Spleen (tissue), 11 donors: Measurements from ENCODE around the gene ARNT2. TPM values are rescaled to one million over a fixed set of nuclear protein-coding genes. Genes with fewer than 3 reads are reported as not detected.
A peak's percentile ranks its signal among the peaks of the same experiment; 100 is the strongest.

Experiments
- DNase-seq: peaks from one replicate; pipeline ENCODE4 v3.0.0-alpha.2; 2020
- H3K27ac ChIP-seq, 8 donors: fragments of 200-600 bp; sonication (generic) in 7 of 8; 1 replicate in 4 of 8; 2 replicates in 4 of 8; pipeline versions ENCODE4 v1.5.0 to v1.8.0; 2016 to 2021; ENCODE audit warnings: inconsistent platforms in 4 of 8, mild to moderate bottlenecking in 4 of 8, moderate library complexity in 1 of 8
- H3K27me3 ChIP-seq, 7 donors: fragments of 200-600 bp; sonication (generic) in 6 of 7; replicated peaks in 1 of 7; 1 replicate in 4 of 7; 2 replicates in 3 of 7; pipeline versions ENCODE4 v1.5.0 to v1.8.0; 2016 to 2021; ENCODE audit warnings: inconsistent platforms in 3 of 7, mild to moderate bottlenecking in 1 of 7
- H3K36me3 ChIP-seq, 6 donors: fragments of 200-600 bp; sonication (generic) in 5 of 6; 1 replicate in 4 of 6; 2 replicates in 2 of 6; pipeline versions ENCODE4 v1.5.0 to v1.8.0; 2016 to 2021; ENCODE audit warnings: inconsistent platforms in 2 of 6
- H3K4me1 ChIP-seq, 6 donors: fragments of 200-600 bp; sonication (generic) in 5 of 6; 1 replicate in 3 of 6; 2 replicates in 3 of 6; pipeline versions ENCODE4 v1.5.0 to v1.8.0; 2016 to 2021; ENCODE audit warnings: inconsistent platforms in 3 of 6
- H3K4me3 ChIP-seq, 8 donors: fragments of 200-600 bp; sonication (generic) in 7 of 8; 1 replicate in 4 of 8; 2 replicates in 4 of 8; pipeline versions ENCODE4 v1.5.0 to v1.8.0; 2016 to 2021; ENCODE audit warnings: inconsistent platforms in 4 of 8, mild to moderate bottlenecking in 4 of 8, moderate library complexity in 2 of 8
- H3K9me3 ChIP-seq, 8 donors: fragments of 200-600 bp; sonication (generic) in 7 of 8; 1 replicate in 4 of 8; 2 replicates in 4 of 8; pipeline versions ENCODE4 v1.5.0 to v1.8.0; 2016 to 2021; ENCODE audit warnings: inconsistent platforms in 4 of 8
- POLR2A ChIP-seq, 3 donors: fragments of 450-650 bp; IDR thresholded peaks; one replicate each; pipeline ENCODE4 v1.5.1; 2017; ENCODE audit warnings: antibody characterized with exemption in 3 of 3, mild to moderate bottlenecking in 1 of 3
- POLR2AphosphoS5 ChIP-seq, 3 donors: sonication (generic); formaldehyde crosslinking; IDR thresholded peaks; one replicate each; pipeline ENCODE4 v1.5.1; 2017; ENCODE audit warnings: antibody characterized with exemption in 3 of 3
- WGBS, 5 donors: extraction: QIAGEN DNeasy Blood & Tissue Kit in 3 of 5; methylation state at CpG; one replicate each; pipeline versions ENCODE4 v1.1.5 to v1.1.7; 2013 to 2018; 5-methylcytosine and 5-hydroxymethylcytosine counted together
- intact Hi-C: fragments of 100-400 bp; cut with DNase I; formaldehyde crosslinking; loops from one replicate; pipeline ENCODE4 v1.15.0; 2023; ENCODE audit warnings: low total_unique reads
- polyA plus RNA-seq, 3 donors: library from polyadenylated mRNA; stranded (reverse); fragments of 200-250 nt; gene quantifications; one replicate each; pipeline ENCODE4 v1.2.1, GENCODE V29; 2013
- total RNA-seq, 7 donors: library from RNA; depleted of rRNA in 3 of 7; stranded (reverse); fragments of >200 nt in 3 of 7; fragmentation: NEBNext Ultra II Directional in 4 of 7; extraction: Animal tissue kit (Norgen Biotek cat#: 25700) in 4 of 7; gene quantifications; one replicate each; pipeline versions ENCODE4 v1.1.0 to v1.2.1, GENCODE V29; 2016 to 2021
- TF ChIP-seq, protein P1 (sequence below), 11 experiments: fragments of 200-600 bp in 7 of 11; fragments of 450-650 bp in 4 of 11; sonication (generic) in 4 of 11; IDR thresholded peaks in 8 of 11; conservative IDR thresholded peaks in 3 of 11; 1 replicate in 7 of 11; 2 replicates in 4 of 11; pipeline versions ENCODE4 v1.4.0 to v1.8.0; 2016 to 2021; ENCODE audit warnings: antibody characterized with exemption in 11 of 11, inconsistent platforms in 4 of 11, mild to moderate bottlenecking in 1 of 11
- donor health status: healthy with polysubstance abuse.
- donor health status: DM: no; HTN: no; CAD: no; lungs with moderate emphysema.
- donor health status: DM: no; HTN: no; CAD: no.
- donor health status: Bipolar disorder and iron deficiency.
- donor health status: healthy.
- donor health status: DM: no; HTN: no; CAD: no.
- donor health status: DM: yes; HTN: yes; CAD: no.

Gene ARNT2
- total and polyA plus RNA-seq, 10 donors, result 1.9 to 12.3 (median 9.1) TPM

DNA sequence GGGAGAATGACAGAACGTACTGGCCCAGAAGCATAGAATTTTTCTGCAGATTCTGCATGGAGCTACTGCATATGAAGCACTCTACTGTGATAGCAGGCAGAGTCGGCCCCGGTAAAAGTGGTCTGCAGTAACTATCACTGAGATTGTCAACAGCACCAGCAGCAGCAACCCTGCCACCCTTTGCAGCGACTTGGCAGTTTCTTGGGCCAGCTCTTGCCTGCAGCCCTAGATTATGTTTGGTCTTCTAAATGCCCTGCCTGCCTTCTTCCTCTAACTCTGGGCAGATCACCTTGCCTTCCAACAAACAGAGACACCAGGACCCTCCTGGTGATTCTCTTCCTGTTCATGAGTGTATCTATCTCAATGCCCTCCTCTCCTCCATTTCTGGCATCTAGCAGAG is 161.8 kb downstream of the ARNT2 start:
- TF ChIP-seq POLR2AphosphoS5 (IDR thresholded peaks at IDR 0.05), result no peak
- TF ChIP-seq, protein P1, sequence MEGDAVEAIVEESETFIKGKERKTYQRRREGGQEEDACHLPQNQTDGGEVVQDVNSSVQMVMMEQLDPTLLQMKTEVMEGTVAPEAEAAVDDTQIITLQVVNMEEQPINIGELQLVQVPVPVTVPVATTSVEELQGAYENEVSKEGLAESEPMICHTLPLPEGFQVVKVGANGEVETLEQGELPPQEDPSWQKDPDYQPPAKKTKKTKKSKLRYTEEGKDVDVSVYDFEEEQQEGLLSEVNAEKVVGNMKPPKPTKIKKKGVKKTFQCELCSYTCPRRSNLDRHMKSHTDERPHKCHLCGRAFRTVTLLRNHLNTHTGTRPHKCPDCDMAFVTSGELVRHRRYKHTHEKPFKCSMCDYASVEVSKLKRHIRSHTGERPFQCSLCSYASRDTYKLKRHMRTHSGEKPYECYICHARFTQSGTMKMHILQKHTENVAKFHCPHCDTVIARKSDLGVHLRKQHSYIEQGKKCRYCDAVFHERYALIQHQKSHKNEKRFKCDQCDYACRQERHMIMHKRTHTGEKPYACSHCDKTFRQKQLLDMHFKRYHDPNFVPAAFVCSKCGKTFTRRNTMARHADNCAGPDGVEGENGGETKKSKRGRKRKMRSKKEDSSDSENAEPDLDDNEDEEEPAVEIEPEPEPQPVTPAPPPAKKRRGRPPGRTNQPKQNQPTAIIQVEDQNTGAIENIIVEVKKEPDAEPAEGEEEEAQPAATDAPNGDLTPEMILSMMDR (IDR thresholded peaks at IDR 0.05 in 8 of 11, conservative IDR thresholded peaks at IDR 0.05 in 3 of 11), result no peak
- no peak for TF ChIP-seq POLR2A (IDR thresholded peaks at IDR 0.05)
- 88 to 97% (median 92%) methylated on average over 4 of the region's 4 CpGs for WGBS, 5 donors
- no peaks in the 10 kb centered on the region for H3K9me3 ChIP-seq
- H3K27ac ChIP-seq, result no peak overlapping the region
- no peak overlapping the region for H3K4me3 ChIP-seq
- peaks cover 0 to 3% (median 0%) of the 10 kb centered on the region in 6 donors for H3K4me1 ChIP-seq
- no peaks in the 10 kb centered on the region for H3K36me3 ChIP-seq
- intact Hi-C loops, result no loop called here
- DNase-seq, result no peak
- peaks cover 0 to 9% (median 0%) of the 10 kb centered on the region in 7 donors for H3K27me3 ChIP-seq

DNA sequence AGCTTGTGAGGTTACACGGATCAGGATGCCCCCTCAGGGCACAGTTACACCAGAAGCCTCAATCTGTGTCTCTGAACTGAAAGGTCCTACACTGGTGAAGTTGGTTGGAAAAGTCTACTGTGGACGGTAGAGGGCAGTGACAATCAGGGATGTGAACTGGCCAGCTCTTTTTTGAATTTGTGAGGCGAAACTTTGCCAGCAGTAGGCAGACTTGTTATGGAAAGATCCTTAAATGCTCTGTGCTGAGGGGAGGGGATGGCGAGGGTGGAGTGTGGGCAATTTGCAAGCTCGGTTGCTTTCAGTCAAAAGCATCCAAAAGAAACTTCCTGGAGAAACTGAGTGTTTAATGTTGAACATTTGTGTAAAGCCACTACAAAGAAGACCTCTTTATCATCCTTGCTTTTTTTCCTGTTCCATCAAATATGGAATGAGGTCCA is 163.6 kb downstream of the ARNT2 start:
- no peak overlapping the region for H3K4me3 ChIP-seq
- intact Hi-C loops, result no loop called here
- H3K36me3 ChIP-seq, result no peaks in the 10 kb centered on the region
- H3K27me3 ChIP-seq, result peaks cover 0 to 9% (median 0%) of the 10 kb centered on the region in 7 donors
- DNase-seq, result no peak
- H3K4me1 ChIP-seq, result peaks cover 0 to 3% (median 0%) of the 10 kb centered on the region in 6 donors
- TF ChIP-seq POLR2AphosphoS5 (IDR thresholded peaks at IDR 0.05), result no peak
- TF ChIP-seq, protein P1 (IDR thresholded peaks at IDR 0.05 in 8 of 11, conservative IDR thresholded peaks at IDR 0.05 in 3 of 11), result peak in 9 of 11 experiments; percentile 15 to 69 (median 56)
- H3K9me3 ChIP-seq, result no peaks in the 10 kb centered on the region
- H3K27ac ChIP-seq, result no peak overlapping the region
- WGBS, 5 donors, result 4 to 12% (median 9%) methylated on average over 5 of the region's 5 CpGs

DNA sequence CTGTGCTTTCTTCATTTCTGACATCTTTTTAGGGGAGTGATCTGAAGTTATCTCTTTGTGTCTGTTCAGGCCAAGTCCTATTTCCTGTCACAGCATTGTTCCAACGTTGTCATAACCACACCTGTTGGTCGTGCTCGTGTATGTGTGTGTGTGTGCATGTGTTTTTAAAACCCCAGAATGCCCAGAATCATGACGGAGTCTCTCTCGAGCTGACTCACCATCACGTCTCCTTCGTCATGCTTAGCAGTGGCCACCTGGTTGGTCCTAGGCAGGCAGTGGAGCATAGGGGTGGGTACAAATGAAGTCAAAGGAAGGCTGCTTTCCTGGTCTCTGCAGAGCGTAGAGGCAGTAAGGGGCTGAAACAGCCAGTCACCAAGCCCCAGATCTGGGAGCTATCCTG is 164.1 kb downstream of the ARNT2 start:
- Histone ChIP-seq H3K27me3 (peaks cover 0 to 9% (median 0%) of the 10 kb centered on the region in 7 donors), H3K4me1 (peaks cover 0 to 3% (median 0%) of the 10 kb centered on the region in 6 donors), H3K36me3 (no peaks in the 10 kb centered on the region), H3K9me3 (no peaks in the 10 kb centered on the region), H3K4me3 (no peak overlapping the region), H3K27ac (no peak overlapping the region)
- intact Hi-C loops, result no loop called here
- WGBS, 5 donors, result 53 to 76% (median 74%) methylated on average over 7 to 8 of the region's 8 CpGs
- DNase-seq, result no peak
- TF ChIP-seq POLR2A (IDR thresholded peaks at IDR 0.05) (no peak), POLR2AphosphoS5 (IDR thresholded peaks at IDR 0.05) (no peak)
- TF ChIP-seq, protein P1 (IDR thresholded peaks at IDR 0.05 in 8 of 11, conservative IDR thresholded peaks at IDR 0.05 in 3 of 11), result no peak

DNA sequence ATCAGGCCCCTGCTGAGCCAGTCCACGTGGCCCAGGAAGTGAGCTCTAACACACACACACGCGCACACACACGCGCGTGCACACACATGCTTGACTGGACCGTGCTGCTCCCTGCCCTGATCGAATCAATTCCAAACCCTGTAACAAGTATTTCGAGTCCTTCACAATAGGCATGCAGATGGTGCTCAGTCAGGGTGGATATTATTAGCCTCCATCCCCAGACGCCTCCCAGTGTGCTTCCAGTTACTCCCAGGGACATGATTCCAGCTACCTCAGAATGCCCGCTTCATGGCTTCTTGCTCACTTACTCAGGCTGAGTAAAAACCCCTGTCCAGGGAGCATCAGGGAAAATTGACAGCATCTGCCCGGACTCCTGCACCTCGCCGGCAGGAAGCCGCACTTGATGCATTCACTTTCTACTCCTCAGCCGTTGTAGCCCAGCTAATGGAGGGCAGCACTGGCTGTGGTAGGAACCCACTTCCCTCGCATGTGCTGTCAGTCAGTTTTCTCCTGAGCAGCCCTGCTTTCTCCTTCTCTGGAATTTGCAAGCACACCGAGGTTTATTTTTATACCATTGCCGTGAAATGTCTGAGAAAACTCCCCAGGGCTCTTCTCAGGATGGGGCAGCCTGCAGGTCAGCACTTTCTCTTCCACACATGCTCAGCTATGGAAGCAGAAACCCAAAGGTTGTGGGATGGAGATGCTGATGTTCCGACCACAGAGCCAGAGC is 164.9 kb downstream of the ARNT2 start:
- DNase-seq, result no peak
- TF ChIP-seq POLR2A (IDR thresholded peaks at IDR 0.05) (no peak), POLR2AphosphoS5 (IDR thresholded peaks at IDR 0.05) (no peak)
- TF ChIP-seq, protein P1 (IDR thresholded peaks at IDR 0.05 in 8 of 11, conservative IDR thresholded peaks at IDR 0.05 in 3 of 11), result no peak
- Histone ChIP-seq H3K36me3 (no peaks in the 10 kb centered on the region), H3K4me3 (no peak overlapping the region), H3K27ac (no peak overlapping the region), H3K27me3 (peaks cover 0 to 9% (median 0%) of the 10 kb centered on the region in 7 donors), H3K9me3 (no peaks in the 10 kb centered on the region), H3K4me1 (peaks cover 0 to 3% (median 0%) of the 10 kb centered on the region in 6 donors)
- WGBS, 5 donors, result 79 to 91% (median 87%) methylated on average over 20 of the region's 20 CpGs
- intact Hi-C loops, result no loop called here
